ENCODE results near the gene SLC25A48.
"Not testable (repeated sequence)": the region's sequence is repeated elsewhere in the genome, so short reads cannot be mapped to it uniquely, and the experiment has no call there.

DNA sequence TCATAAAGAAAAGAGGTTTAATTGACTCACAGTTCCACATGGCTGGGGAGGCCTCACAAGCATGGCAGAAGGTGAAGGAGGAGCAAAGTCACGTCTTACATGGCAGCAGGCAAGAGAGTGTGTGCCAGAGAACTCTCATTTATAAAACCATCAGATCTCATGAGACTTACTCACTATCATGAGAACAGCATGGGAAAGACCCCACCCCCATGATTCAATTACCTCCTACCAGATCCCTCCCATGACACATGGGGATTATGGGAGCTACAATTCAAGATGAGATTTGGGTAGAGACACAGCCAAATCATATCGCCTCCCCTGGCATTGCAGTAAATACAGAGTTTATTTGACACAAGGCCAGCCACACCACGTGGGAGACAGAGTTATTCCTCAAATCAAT lies 24.7 kb downstream of the SLC25A48 start:
- TF ChIP-seq BCL11B (tag by site-specific recombination; IDR thresholded peaks at IDR 0.05; ENCODE audit: low read depth); ZNF174 (tag by site-specific recombination; IDR thresholded peaks at IDR 0.05); ZBTB21 (tag by site-specific recombination; IDR thresholded peaks at IDR 0.05); MYNN (tag by site-specific recombination; IDR thresholded peaks at IDR 0.05; ENCODE audit: borderline replicate concordance); ZNF76 (tag by site-specific recombination; IDR thresholded peaks at IDR 0.05; ENCODE audit: borderline replicate concordance, low read depth): not testable (repeated sequence)
- TF ChIP-seq, protein P1, sequence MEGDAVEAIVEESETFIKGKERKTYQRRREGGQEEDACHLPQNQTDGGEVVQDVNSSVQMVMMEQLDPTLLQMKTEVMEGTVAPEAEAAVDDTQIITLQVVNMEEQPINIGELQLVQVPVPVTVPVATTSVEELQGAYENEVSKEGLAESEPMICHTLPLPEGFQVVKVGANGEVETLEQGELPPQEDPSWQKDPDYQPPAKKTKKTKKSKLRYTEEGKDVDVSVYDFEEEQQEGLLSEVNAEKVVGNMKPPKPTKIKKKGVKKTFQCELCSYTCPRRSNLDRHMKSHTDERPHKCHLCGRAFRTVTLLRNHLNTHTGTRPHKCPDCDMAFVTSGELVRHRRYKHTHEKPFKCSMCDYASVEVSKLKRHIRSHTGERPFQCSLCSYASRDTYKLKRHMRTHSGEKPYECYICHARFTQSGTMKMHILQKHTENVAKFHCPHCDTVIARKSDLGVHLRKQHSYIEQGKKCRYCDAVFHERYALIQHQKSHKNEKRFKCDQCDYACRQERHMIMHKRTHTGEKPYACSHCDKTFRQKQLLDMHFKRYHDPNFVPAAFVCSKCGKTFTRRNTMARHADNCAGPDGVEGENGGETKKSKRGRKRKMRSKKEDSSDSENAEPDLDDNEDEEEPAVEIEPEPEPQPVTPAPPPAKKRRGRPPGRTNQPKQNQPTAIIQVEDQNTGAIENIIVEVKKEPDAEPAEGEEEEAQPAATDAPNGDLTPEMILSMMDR (tag by site-specific recombination; IDR thresholded peaks at IDR 0.05), result not testable (repeated sequence)
- TF ChIP-seq, protein P2, sequence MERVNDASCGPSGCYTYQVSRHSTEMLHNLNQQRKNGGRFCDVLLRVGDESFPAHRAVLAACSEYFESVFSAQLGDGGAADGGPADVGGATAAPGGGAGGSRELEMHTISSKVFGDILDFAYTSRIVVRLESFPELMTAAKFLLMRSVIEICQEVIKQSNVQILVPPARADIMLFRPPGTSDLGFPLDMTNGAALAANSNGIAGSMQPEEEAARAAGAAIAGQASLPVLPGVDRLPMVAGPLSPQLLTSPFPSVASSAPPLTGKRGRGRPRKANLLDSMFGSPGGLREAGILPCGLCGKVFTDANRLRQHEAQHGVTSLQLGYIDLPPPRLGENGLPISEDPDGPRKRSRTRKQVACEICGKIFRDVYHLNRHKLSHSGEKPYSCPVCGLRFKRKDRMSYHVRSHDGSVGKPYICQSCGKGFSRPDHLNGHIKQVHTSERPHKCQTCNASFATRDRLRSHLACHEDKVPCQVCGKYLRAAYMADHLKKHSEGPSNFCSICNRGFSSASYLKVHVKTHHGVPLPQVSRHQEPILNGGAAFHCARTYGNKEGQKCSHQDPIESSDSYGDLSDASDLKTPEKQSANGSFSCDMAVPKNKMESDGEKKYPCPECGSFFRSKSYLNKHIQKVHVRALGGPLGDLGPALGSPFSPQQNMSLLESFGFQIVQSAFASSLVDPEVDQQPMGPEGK (tag by site-specific recombination; IDR thresholded peaks at IDR 0.05), result not testable (repeated sequence)

Data from HEK293 (cell line).